Testis (tissue), 5 donors: ENCODE results near the gene EBPL. TPM values are rescaled to one million over a fixed set of nuclear protein-coding genes. Genes with fewer than 3 reads are reported as not detected.

Experiments
- DNase-seq: peaks from one replicate; pipeline ENCODE4 v3.0.0-alpha.2; 2019
- H3K27ac ChIP-seq, 2 donors: fragments of 200-600 bp; sonication (generic); one replicate each; pipeline ENCODE4 v1.5.1; 2019
- H3K27me3 ChIP-seq: fragments of 200-600 bp; sonication (generic); one replicate; pipeline ENCODE4 v1.5.1; 2019
- H3K36me3 ChIP-seq: fragments of 200-600 bp; sonication (generic); one replicate; pipeline ENCODE4 v1.5.1; 2017; ENCODE audit warnings: low read depth; ENCODE audit errors: missing control alignments
- H3K4me1 ChIP-seq: fragments of 200-600 bp; sonication (generic); one replicate; pipeline ENCODE4 v1.5.1; 2019
- H3K4me3 ChIP-seq, 2 donors: fragments of 200-600 bp; sonication (generic); one replicate each; pipeline ENCODE4 v1.5.1; 2017 to 2019
- H3K9me3 ChIP-seq: fragments of 200-600 bp; sonication (generic); one replicate; pipeline ENCODE4 v1.5.1; 2017
- POLR2A ChIP-seq: fragments of 450-650 bp; IDR thresholded peaks from one replicate; pipeline ENCODE4 v1.6.1; 2017; ENCODE audit warnings: antibody characterized with exemption, mild to moderate bottlenecking, moderate library complexity
- WGBS, 2 donors: methylation state at CpG; one replicate each; pipeline ENCODE4 v1.1.5; 2018; 5-methylcytosine and 5-hydroxymethylcytosine counted together
- intact Hi-C: fragments of 100-400 bp; cut with DNase I; formaldehyde crosslinking; loops from one replicate; pipeline ENCODE4 v1.15.1; 2023; ENCODE audit warnings: low total_unique reads
- long read RNA-seq, 2 donors: transcript quantifications; one replicate each; lab custom pipeline, GENCODE V29; 2026
- polyA plus RNA-seq: library from polyadenylated mRNA; stranded (reverse); fragments of 350-450 nt; fragmentation: Illumina TruSeq; extraction: RNeasy Lipid Tissue Mini Kit (QIAGEN cat#74804); gene quantifications from one replicate; pipeline ENCODE4 v1.2.3, GENCODE V29; 2014; ENCODE audit warnings: low read depth, low replicate concordance; ENCODE audit not compliant: insufficient read depth
- total RNA-seq, 2 donors: library from RNA; depleted of rRNA; stranded (reverse); fragments of >200 nt; gene quantifications; one replicate each; pipeline ENCODE4 v1.2.3, GENCODE V29; 2016
- TF ChIP-seq, protein P1 (sequence below), 3 experiments: fragments of 450-650 bp in 2 of 3; fragments of 200-600 bp in 1 of 3; sonication (generic) in 1 of 3; IDR thresholded peaks; one replicate each; pipeline ENCODE4 v1.5.1; 2016 to 2019; ENCODE audit warnings: antibody characterized with exemption in 3 of 3, mild to moderate bottlenecking in 2 of 3, moderate library complexity in 1 of 3

EBPL gene
- 10 to 100 TPM; 35.9 to 84.7 TPM for total RNA-seq
- 26.7 TPM for polyA plus RNA-seq
- long read RNA-seq, donor 1, transcript EBPL-201 (4 exons, 914 nt): major isoform, 59 of 104 reads
- long read RNA-seq, donor 1, transcript EBPL-206 (3 exons, 810 nt): minor isoform, 19 of 104 reads
- long read RNA-seq, donor 1, transcript EBPL-203 (2 exons, 579 nt): minor isoform, 23 of 104 reads
- long read RNA-seq, donor 1, partial matches to known transcripts: 0 of 104 reads
- long read RNA-seq, donor 1, other reads (novel, unspliced or antisense): 0 of 104 reads
- long read RNA-seq, donor 2, transcript EBPL-201 (4 exons, 914 nt): major isoform, 26 of 44 reads
- long read RNA-seq, donor 2, transcript EBPL-206 (3 exons, 810 nt): minor isoform, 6 of 44 reads
- long read RNA-seq, donor 2, partial matches to known transcripts: 5 of 44 reads
- long read RNA-seq, donor 2, other reads (novel, unspliced or antisense): 0 of 44 reads

DNA sequence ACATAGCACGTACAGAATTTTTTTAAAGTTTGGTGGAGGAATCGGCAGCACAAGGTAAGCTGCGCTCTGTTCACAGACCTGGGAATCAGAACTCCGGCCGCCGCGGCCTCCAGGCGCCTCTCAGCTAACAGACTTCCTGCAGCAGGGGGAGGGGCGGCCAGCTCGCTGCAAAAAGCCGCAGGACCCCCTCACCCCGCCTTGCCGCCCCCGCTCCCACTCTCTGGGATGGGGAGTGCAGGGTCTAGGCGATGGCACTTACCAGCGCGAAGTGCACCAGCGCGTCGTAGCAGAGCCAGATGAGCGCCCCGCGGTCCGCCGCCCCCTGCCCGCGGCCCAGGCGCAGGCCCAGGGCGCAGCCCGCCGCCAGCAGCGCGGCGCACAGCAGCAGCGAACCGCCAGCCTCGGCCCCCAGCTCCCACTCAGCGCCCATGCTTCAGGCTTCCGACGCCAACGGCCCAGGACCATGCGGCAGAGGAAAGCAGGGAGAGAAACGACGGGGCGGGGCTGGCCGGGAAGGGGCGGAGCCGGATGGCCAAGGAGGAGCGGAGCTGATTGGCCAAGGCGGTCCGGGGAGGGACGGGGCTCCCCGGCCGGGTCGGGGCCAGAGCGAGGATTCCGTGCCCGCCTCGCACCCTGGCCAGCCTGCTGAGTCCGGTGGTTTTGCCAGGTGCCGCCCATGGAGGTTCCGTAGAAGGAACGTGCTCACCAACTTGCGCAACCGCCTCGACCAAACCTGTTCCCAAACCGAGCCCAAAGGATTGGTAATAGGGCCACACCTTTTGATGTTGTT, at the start of gene EBPL:
Gene EBPL, minus strand, starts transcription at position 492 of the 790 bp plus-strand sequence. Its CDS starts 62 bp downstream, at position 430.
- H3K4me3 ChIP-seq: peak within 1 kb of the TSS; percentile 74 to 76
- WGBS, 2 donors: 1% methylated on average over 15 to 64 of the region's 67 CpGs
- DNase-seq: peak; percentile 97
- intact Hi-C loops: no loop called here
- no peaks in the 10 kb centered on the region for H3K27me3 ChIP-seq
- no peaks in the 10 kb centered on the region for H3K9me3 ChIP-seq
- TF ChIP-seq, protein P1, sequence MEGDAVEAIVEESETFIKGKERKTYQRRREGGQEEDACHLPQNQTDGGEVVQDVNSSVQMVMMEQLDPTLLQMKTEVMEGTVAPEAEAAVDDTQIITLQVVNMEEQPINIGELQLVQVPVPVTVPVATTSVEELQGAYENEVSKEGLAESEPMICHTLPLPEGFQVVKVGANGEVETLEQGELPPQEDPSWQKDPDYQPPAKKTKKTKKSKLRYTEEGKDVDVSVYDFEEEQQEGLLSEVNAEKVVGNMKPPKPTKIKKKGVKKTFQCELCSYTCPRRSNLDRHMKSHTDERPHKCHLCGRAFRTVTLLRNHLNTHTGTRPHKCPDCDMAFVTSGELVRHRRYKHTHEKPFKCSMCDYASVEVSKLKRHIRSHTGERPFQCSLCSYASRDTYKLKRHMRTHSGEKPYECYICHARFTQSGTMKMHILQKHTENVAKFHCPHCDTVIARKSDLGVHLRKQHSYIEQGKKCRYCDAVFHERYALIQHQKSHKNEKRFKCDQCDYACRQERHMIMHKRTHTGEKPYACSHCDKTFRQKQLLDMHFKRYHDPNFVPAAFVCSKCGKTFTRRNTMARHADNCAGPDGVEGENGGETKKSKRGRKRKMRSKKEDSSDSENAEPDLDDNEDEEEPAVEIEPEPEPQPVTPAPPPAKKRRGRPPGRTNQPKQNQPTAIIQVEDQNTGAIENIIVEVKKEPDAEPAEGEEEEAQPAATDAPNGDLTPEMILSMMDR (IDR thresholded peaks at IDR 0.05): no peak
- no peak for TF ChIP-seq POLR2A
- peaks cover 10% of the 10 kb centered on the region for H3K4me1 ChIP-seq
- H3K36me3 ChIP-seq: no peaks in the 10 kb centered on the region
- H3K27ac ChIP-seq: peak within 1 kb of the TSS; percentile 83 to 86

DNA sequence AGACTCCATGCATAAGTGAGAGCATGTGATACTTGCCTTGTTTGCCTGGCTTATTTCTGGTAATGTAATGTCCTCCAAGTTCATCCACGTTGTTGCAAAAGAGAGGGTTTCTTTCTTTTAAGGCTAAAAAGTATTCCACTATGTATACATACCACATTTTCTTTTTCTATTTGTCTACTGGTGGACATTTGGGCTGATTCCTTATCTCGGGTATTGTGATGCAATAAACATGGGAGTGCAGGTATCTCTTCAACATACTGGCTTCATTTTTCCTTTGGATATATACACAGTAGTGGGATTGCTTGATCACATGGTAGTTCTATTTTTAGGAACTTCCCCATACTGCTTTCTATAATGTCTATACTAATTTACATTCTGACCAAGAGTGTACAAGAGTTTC, 49.6 kb upstream of the EBPL start:
- DNase-seq: no peak
- Histone ChIP-seq H3K27me3 (no peaks in the 10 kb centered on the region), H3K36me3 (no peaks in the 10 kb centered on the region), H3K4me3 (no peak overlapping the region), H3K4me1 (no peaks in the 10 kb centered on the region), H3K27ac (no peak overlapping the region), H3K9me3 (no peaks in the 10 kb centered on the region)
- 86 to 87% methylated on average over 2 of the region's 2 CpGs for WGBS, 2 donors
- intact Hi-C loops: no loop called here
- no peak for TF ChIP-seq POLR2A
- TF ChIP-seq, protein P1 (IDR thresholded peaks at IDR 0.05): no peak

DNA sequence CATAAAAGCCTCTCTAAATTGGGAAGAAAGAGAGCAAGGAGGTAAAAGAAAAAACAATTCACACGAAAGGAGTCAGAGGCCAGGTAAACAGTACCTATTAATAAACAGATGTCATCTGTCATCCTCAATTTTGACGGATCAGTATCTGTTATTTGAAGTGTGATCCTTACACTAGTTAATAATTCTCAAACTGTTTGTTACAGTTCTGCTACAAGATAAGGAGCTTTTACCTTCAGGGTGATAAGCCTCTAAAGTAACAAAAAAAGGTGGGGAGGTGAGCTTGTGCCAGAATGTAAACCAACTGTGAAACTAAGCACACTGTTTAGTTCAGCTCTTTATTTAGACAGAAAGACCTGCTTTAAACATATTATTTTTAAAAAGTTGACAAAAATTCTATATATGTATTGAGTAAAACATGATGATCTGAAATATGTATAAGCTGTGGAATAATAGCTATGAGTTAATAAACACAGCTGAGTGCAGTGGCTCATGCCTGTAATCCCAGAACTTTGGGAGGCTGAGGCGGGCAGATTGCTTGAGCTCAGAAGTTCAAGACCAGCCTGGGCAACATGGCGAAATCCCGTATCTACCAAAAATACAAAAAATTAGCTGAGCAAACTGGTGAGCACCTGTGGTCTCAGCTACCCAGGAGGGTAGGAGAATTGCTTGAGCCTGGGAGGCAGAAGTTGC, 48.4 kb upstream of the EBPL start:
- TF ChIP-seq POLR2A: no peak
- TF ChIP-seq, protein P1 (IDR thresholded peaks at IDR 0.05): no peak
- Histone ChIP-seq H3K27ac (no peak overlapping the region), H3K9me3 (no peaks in the 10 kb centered on the region), H3K27me3 (no peaks in the 10 kb centered on the region), H3K4me1 (no peaks in the 10 kb centered on the region), H3K36me3 (no peaks in the 10 kb centered on the region), H3K4me3 (no peak overlapping the region)
- DNase-seq: no peak
- WGBS, 2 donors: 86 to 88% methylated on average over 5 of the region's 5 CpGs
- intact Hi-C loops: no loop called here

DNA sequence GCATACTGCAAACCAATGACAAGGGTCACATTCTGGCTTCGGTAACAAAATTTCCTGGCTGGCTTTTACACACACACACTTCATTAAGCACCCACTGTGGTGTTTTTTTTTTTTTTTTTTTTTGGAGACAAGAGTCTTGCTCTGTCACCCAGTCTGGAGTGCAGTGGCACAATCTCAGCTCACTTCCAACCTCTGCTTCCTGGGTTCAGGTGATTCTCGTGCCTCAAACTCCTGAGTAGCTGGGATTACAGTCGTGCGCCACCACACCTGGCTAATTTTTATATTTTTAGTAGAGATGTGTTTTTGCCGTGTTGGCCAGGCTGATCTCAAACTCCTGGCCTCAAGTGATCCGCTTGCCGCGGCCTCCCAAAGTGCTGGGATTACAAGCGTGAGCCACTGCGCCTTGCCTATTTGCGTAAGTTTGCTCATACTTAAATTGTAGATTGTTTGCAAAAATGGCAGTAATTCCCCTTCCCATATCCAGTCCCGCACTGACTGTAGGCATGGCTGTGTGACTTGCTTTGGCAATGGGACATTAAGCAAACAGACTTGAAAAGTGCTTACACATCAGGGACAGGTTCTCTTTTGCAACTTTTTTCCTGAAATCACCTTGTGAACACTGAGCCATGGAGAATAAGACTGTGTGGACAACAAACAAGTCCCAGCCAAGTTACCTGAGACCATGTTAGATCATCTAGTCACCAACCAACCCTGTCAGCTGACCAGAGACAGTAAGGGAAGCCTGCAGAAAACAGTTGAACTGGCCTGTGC, 42.1 kb upstream of the EBPL start:
- TF ChIP-seq POLR2A: no peak
- TF ChIP-seq, protein P1 (IDR thresholded peaks at IDR 0.05): no peak
- no peaks in the 10 kb centered on the region for H3K9me3 ChIP-seq
- no peak for DNase-seq
- 89 to 90% methylated on average over 12 of the region's 12 CpGs for WGBS, 2 donors
- H3K4me1 ChIP-seq: no peaks in the 10 kb centered on the region
- no peak overlapping the region for H3K27ac ChIP-seq
- no peaks in the 10 kb centered on the region for H3K36me3 ChIP-seq
- H3K27me3 ChIP-seq: no peaks in the 10 kb centered on the region
- intact Hi-C loops: no loop called here
- H3K4me3 ChIP-seq: no peak overlapping the region
